Measurements from ENCODE around the gene CCL26. TPM values are rescaled to one million over a fixed set of nuclear protein-coding genes. Genes with fewer than 3 reads are reported as not detected.
"Not testable (repeated sequence)": the region's sequence is repeated elsewhere in the genome, so short reads cannot be mapped to it uniquely, and the experiment has no call there.

CCL26 gene
- total RNA-seq, 4 donors from 2014 or later = 3.8 to 6.3 TPM; not detected in 2

DNA sequence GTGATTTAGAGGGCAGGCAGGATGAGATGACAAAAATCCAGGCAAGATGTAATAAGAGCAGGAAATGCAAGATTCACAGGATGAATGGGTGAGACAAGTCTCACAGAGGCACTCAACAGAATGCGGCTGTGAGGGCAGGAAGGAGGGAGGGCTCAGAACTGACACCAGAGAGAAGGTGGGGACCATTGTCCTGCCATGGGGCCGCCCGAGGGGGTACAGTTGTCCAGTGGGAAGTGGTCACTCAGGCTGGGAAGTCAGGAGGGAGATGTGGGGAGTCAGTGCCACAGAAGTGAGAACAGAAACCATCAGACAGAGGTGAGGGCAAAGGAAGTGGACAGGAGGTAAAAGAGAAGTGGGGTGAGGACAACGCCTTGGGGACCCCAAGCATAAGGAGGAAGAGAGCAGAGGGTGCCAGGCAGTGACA lies 42.1 kb downstream of the CCL26 start:
- Histone ChIP-seq H3K4me3 (no peak overlapping the region), H3K27ac (peak overlapping the region in 1 of 4 donors; percentile 11), H3K9me3 (no peaks in the 10 kb centered on the region), H3K4me1 (peaks cover 0 to 50% (median 0%) of the 10 kb centered on the region in 4 donors), H3K36me3 (peaks cover 0 to 8% (median 0%) of the 10 kb centered on the region in 3 donors), H3K27me3 (no peaks in the 10 kb centered on the region)
- 59% methylated on average over 4 of the region's 4 CpGs for WGBS, 2 donors
- no peak for DNase-seq (ENCODE audit: low spot score in 2 of 2)
- TF ChIP-seq POLR2A (IDR thresholded peaks at IDR 0.05) (no peak), EP300 (IDR thresholded peaks at IDR 0.05) (no peak)
- TF ChIP-seq, protein P1, sequence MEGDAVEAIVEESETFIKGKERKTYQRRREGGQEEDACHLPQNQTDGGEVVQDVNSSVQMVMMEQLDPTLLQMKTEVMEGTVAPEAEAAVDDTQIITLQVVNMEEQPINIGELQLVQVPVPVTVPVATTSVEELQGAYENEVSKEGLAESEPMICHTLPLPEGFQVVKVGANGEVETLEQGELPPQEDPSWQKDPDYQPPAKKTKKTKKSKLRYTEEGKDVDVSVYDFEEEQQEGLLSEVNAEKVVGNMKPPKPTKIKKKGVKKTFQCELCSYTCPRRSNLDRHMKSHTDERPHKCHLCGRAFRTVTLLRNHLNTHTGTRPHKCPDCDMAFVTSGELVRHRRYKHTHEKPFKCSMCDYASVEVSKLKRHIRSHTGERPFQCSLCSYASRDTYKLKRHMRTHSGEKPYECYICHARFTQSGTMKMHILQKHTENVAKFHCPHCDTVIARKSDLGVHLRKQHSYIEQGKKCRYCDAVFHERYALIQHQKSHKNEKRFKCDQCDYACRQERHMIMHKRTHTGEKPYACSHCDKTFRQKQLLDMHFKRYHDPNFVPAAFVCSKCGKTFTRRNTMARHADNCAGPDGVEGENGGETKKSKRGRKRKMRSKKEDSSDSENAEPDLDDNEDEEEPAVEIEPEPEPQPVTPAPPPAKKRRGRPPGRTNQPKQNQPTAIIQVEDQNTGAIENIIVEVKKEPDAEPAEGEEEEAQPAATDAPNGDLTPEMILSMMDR (IDR thresholded peaks at IDR 0.05) = no peak

DNA sequence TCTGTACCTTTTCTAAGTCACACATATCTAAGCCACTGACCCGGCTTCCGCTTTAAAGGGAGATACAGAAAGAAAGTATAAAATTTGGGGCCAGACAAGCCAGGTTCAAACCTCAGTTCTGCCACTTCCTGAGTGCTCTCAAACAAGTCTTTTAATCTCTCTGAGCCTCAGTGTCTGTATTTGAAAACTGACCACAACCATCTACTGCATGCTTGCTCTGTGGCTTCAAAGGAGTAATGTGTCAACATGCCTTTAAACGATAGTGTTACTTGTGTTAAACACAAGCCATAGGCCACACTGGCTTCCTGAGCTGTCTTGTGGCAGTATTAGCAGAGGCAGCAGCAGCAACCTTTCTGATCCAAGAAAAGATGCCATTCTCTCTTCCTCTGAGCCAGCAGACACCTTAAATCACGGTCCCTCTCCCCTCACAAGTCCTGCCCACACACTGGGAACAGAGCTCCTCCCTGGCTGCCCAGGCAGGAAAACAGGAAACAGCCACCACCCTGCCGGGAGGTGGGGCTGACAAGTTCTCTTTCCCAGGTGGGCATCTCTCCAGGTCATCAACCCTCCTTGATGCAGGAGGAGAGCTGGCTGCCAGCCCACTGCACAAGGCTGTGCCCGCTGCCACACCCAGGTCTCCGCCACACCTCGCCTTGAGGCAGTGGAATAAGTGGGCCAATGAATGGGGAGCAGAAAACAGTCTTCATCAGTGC lies 44.0 kb downstream of the CCL26 start:
- DNase-seq (ENCODE audit: low spot score in 2 of 2) = peak in 1 of 2 donors; percentile 41
- no peaks in the 10 kb centered on the region for H3K9me3 ChIP-seq
- WGBS, 2 donors = 45 to 72% methylated on average over 5 to 7 of the region's 8 CpGs
- H3K36me3 ChIP-seq = peaks cover 0 to 3% (median 0%) of the 10 kb centered on the region in 3 donors
- H3K4me1 ChIP-seq = peaks cover 0 to 44% (median 0%) of the 10 kb centered on the region in 4 donors
- H3K27me3 ChIP-seq = no peaks in the 10 kb centered on the region
- H3K27ac ChIP-seq = peak overlapping the region in 3 of 4 donors; percentile 8 to 59 (median 40)
- H3K4me3 ChIP-seq = no peak overlapping the region
- TF ChIP-seq POLR2A (IDR thresholded peaks at IDR 0.05) (no peak), EP300 (IDR thresholded peaks at IDR 0.05) (peak in 1 of 2 donors; percentile 18)
- TF ChIP-seq, protein P1 (IDR thresholded peaks at IDR 0.05) = no peak

DNA sequence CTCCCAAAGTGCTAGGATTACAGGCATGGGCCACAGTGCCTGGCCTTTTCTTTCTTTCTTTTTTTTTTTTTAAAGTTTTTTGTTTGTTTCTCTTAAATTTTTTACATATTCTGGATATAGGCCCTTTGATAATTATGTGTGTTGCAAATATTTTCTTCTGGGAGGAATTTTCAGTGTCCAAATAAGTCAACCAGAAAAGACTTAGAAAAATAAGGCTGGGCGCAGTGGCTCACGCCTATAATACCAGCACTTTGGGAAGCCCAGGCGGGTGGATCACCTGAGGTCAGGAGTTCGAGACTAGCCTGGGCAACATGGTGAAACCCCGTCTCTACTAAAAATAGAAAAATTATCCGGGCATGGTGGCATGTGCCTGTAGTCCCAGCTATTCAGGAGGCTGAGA lies 44.7 kb downstream of the CCL26 start:
- Histone ChIP-seq H3K4me1 (peaks cover 0 to 44% (median 0%) of the 10 kb centered on the region in 4 donors), H3K27ac (peak overlapping the region in 2 of 4 donors; percentile 40 to 59)
- H3K9me3 ChIP-seq; H3K27me3 ChIP-seq; DNase-seq (ENCODE audit: low spot score in 2 of 2); H3K36me3 ChIP-seq; H3K4me3 ChIP-seq: not testable (repeated sequence)
- whole genome bisulfite sequencing, 2 donors = 73 to 77% methylated on average over 6 of the region's 6 CpGs

DNA sequence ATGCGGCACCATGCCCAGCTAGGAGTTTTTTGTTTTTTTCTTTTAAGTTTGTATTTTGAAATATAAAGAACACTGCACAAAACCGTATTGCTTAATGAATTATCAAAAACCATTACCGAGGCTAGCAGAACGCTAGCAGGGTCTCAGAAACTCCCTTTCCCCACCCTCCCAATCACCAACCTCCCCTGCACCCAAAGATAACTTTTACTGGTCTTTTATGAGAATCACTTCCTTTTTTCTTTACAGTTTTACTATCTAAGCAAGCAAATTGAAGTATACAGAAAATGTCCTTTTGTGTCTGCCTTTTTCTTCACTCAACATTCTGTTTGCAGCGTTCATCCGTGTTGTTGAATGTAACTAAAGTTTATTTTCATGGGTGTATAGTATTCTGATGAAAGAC lies 46.7 kb downstream of the CCL26 start:
- DNase-seq (ENCODE audit: low spot score in 2 of 2) = no peak
- WGBS, 2 donors = 80 to 82% methylated on average over 6 of the region's 6 CpGs

DNA sequence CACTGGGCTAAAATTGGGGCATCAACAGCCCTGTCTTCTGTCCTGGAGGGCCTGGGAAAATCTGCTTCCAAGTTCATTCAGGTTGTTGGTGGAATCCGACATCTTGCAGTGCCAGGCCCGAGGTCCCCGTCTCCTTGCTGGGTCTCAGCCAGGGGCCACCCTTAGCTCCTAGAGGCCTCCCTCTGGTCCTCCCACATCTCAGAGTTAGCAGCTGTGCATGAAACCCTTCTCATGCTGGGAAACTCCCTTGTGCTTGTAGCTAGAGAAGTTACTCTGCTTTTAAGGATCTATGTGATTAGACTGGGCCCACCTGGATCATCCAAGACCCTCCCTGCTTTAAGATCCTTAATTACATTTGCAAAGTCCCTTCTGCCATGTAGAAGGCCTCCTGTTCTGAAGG lies 48.6 kb downstream of the CCL26 start:
- no peak for DNase-seq (ENCODE audit: low spot score in 2 of 2)
- Histone ChIP-seq H3K4me3 (no peak overlapping the region), H3K27me3 (no peaks in the 10 kb centered on the region), H3K27ac (no peak overlapping the region), H3K9me3 (no peaks in the 10 kb centered on the region), H3K4me1 (peaks cover 0 to 36% (median 0%) of the 10 kb centered on the region in 4 donors), H3K36me3 (no peaks in the 10 kb centered on the region)
- WGBS, 2 donors = 69 to 77% methylated on average over 3 of the region's 3 CpGs
- no peak for TF ChIP-seq EP300 (IDR thresholded peaks at IDR 0.05)
- TF ChIP-seq, protein P1 (IDR thresholded peaks at IDR 0.05) = no peak
- no peak for TF ChIP-seq POLR2A (IDR thresholded peaks at IDR 0.05)

More for the DNA sequence above, 46.7 kb downstream of the CCL26 start:
- no peaks in the 10 kb centered on the region for H3K36me3 ChIP-seq
- H3K9me3 ChIP-seq = no peaks in the 10 kb centered on the region
- no peak overlapping the region for H3K27ac ChIP-seq
- H3K27me3 ChIP-seq = no peaks in the 10 kb centered on the region
- H3K4me1 ChIP-seq = peaks cover 0 to 45% (median 0%) of the 10 kb centered on the region in 4 donors
- TF ChIP-seq EP300 (IDR thresholded peaks at IDR 0.05) (no peak), POLR2A (IDR thresholded peaks at IDR 0.05) (no peak)
- TF ChIP-seq, protein P1 (IDR thresholded peaks at IDR 0.05) = no peak
- no peak overlapping the region for H3K4me3 ChIP-seq
